ENCODE measurements around the gene FOXL2. TPM values are rescaled to one million over a fixed set of nuclear protein-coding genes. Genes with fewer than 3 reads are reported as not detected.
A peak's percentile ranks its signal among the peaks of the same experiment; 100 is the strongest.

Gene FOXL2
- not detected for total RNA-seq

DNA sequence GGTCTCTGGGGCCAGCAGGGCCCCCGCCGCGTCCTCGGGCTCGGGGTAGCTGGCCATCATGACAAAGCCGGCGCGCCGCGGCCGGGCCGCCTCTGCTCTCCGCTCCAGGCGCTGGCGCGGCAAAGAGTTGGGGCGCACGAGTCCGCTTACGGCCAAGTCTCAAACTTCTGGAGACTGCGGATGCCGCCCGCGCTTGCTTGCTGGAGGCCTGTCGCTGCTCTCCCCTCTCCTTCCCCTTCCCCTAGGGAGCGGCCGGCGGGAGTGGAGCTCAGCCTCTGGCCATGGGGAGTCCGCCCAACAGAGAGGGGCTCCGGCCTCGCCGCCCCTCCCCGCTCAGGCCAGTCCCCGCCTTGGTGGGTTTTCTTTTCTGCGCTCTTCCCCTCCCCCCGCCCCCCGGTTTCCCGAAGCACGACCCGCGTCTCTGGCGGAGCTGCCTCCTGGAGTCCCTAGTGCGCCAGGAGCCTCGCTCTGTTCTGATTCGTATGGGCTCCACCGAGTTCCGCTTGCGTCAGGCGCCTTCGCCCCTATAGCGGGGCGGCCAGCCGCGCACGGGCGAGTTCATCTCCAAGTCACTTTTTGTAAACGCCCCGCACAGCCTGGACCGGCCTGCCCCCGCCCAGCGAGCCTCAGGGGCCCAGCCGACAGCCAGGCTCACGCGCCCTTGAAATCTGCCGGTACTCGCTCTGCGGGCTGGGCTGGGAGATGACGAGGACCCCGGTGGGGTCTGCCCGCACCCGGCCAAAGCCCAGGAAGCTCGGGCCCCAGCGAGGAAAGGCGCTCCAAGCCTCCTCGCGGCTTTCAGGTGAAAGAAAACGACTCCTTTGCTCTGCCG, at the start of gene FOXL2, which contains the start of gene FOXL2NB:
FOXL2 (minus strand) TSS at position 475 of the 832 bp plus-strand sequence; CDS start at position 60, 415 bp downstream.
FOXL2NB (plus strand) TSS at position 555 of the 832 bp plus-strand sequence; CDS start at position 703, 148 bp downstream.
- 1% methylated on average over 51 of the region's 78 CpGs; no CpG with 5 or more reads in 1 of the 2 donors for WGBS, 2 donors (ENCODE audit: low coverage in 1 of 2)

GRCh38 chr3:138995706-138996105, 48.8 kb upstream of the FOXL2 start:
- Histone ChIP-seq H3K4me3 (no peak overlapping the region), H3K9me3 (no peaks in the 10 kb centered on the region), H3K36me3 (no peaks in the 10 kb centered on the region), H3K4me1 (no peaks in the 10 kb centered on the region), H3K27ac (no peak overlapping the region), H3K27me3 (peaks cover 29% of the 10 kb centered on the region)
- in situ Hi-C loops (cut with MboI; ENCODE audit: low pct_ligation_motif_present in 1 of 4, low pct_unique_long_range_greater_than_20kb in 1 of 4, low sequenced_read_pairs in 3 of 4) (no loop called here), intact Hi-C loops (cut with DNase I; ENCODE audit: low total_unique reads) (no loop called here)
- WGBS, 2 donors (ENCODE audit: low coverage in 1 of 2): 56 to 83% methylated on average over 1 of the region's 1 CpG
- TF ChIP-seq EP300 (IDR thresholded peaks at IDR 0.05; ENCODE audit: low read depth) (no peak), POLR2A (IDR thresholded peaks at IDR 0.05) (no peak), POLR2AphosphoS5 (IDR thresholded peaks at IDR 0.05) (no peak), CTCF (IDR thresholded peaks at IDR 0.05) (no peak)
- DNase-seq: no peak

More for the DNA sequence above, at the start of gene FOXL2, which contains the start of gene FOXL2NB:
- H3K27ac ChIP-seq: no peak within 1 kb of the TSS
- no peak for DNase-seq
- no peaks in the 10 kb centered on the region for H3K36me3 ChIP-seq
- H3K9me3 ChIP-seq: no peaks in the 10 kb centered on the region
- peaks cover 100% of the 10 kb centered on the region for H3K27me3 ChIP-seq
- peaks cover 24 to 48% (median 39%) of the 10 kb centered on the region in 4 donors for H3K4me1 ChIP-seq
- TF ChIP-seq POLR2AphosphoS5 (IDR thresholded peaks at IDR 0.05): no peak
- no peak for TF ChIP-seq EP300 (IDR thresholded peaks at IDR 0.05; ENCODE audit: low read depth)
- no peak for TF ChIP-seq POLR2A (IDR thresholded peaks at IDR 0.05)
- no peak for TF ChIP-seq CTCF (IDR thresholded peaks at IDR 0.05)
- intact Hi-C loops (cut with DNase I; ENCODE audit: low total_unique reads) (loop anchor here (10.0 kb wide), 1 partner anchor 378 kb away; no protein-coding TSS in a partner anchor), in situ Hi-C loops (cut with MboI; ENCODE audit: low pct_ligation_motif_present in 1 of 4, low pct_unique_long_range_greater_than_20kb in 1 of 4, low sequenced_read_pairs in 3 of 4) (loop anchor here in 2 of 4 donors (25.0 kb wide), 2 partner anchors 390 to 535 kb away; partner anchors contain the start of gene MRPS22 (in 2 of the 2))
- H3K4me3 ChIP-seq: peak within 1 kb of the TSS in 3 of 4 donors; percentile 9 to 52 (median 27)

DNA sequence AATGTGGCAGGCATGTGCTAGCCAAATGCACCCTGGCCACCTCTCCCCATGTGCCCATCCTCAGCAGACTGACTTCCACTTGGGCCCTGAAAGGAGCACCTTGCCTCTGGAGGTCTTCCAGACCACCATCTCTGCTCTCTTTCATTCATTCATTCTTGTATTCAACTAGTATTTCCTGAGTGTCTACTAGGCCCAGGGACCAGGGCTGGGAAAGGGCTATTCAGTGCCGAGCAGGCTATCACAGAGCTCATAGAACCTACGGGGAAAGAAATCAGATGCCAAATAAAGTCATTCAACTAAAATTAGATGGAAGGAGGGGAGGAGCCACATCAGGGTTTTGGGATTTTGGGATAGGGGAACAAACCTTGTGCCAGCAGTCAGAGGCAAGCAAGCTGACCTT, 40.2 kb upstream of the FOXL2 start:
- TF ChIP-seq EP300 (IDR thresholded peaks at IDR 0.05; ENCODE audit: low read depth) (no peak), POLR2AphosphoS5 (IDR thresholded peaks at IDR 0.05) (no peak), POLR2A (IDR thresholded peaks at IDR 0.05) (no peak), CTCF (IDR thresholded peaks at IDR 0.05) (no peak)
- WGBS, 2 donors (ENCODE audit: low coverage in 1 of 2): 97 to 100% methylated on average over 2 of the region's 2 CpGs
- Histone ChIP-seq H3K4me3 (no peak overlapping the region), H3K9me3 (no peaks in the 10 kb centered on the region), H3K36me3 (no peaks in the 10 kb centered on the region), H3K27me3 (no peaks in the 10 kb centered on the region), H3K27ac (no peak overlapping the region), H3K4me1 (no peaks in the 10 kb centered on the region)
- intact Hi-C loops (cut with DNase I; ENCODE audit: low total_unique reads) (loop anchor here (5.0 kb wide), 1 partner anchor 1595 kb away; no protein-coding TSS in a partner anchor), in situ Hi-C loops (cut with MboI; ENCODE audit: low pct_ligation_motif_present in 1 of 4, low pct_unique_long_range_greater_than_20kb in 1 of 4, low sequenced_read_pairs in 3 of 4) (no loop called here)
- no peak for DNase-seq

GRCh38 chr3:138985932-138986331, 39.0 kb upstream of the FOXL2 start:
- no peaks in the 10 kb centered on the region for H3K4me1 ChIP-seq
- TF ChIP-seq CTCF (IDR thresholded peaks at IDR 0.05) (no peak), EP300 (IDR thresholded peaks at IDR 0.05; ENCODE audit: low read depth) (no peak), POLR2A (IDR thresholded peaks at IDR 0.05) (no peak), POLR2AphosphoS5 (IDR thresholded peaks at IDR 0.05) (no peak)
- intact Hi-C loops (cut with DNase I; ENCODE audit: low total_unique reads) (loop anchor here (5.0 kb wide), 1 partner anchor 1594 kb away; no protein-coding TSS in a partner anchor), in situ Hi-C loops (cut with MboI; ENCODE audit: low pct_ligation_motif_present in 1 of 4, low pct_unique_long_range_greater_than_20kb in 1 of 4, low sequenced_read_pairs in 3 of 4) (no loop called here)
- no peaks in the 10 kb centered on the region for H3K9me3 ChIP-seq
- H3K4me3 ChIP-seq: no peak overlapping the region
- 67 to 73% methylated on average over 4 of the region's 4 CpGs for WGBS, 2 donors (ENCODE audit: low coverage in 1 of 2)
- H3K36me3 ChIP-seq: no peaks in the 10 kb centered on the region
- H3K27me3 ChIP-seq: no peaks in the 10 kb centered on the region
- H3K27ac ChIP-seq: no peak overlapping the region
- DNase-seq: no peak
